ELF-1 (cell line): ENCODE data around the gene MEF2C.

Experiments
- DNase-seq: peaks from one replicate; pipeline ENCODE4 v3.0.0-alpha.2; 2016; ENCODE audit warnings: low read depth, low spot score

MEF2C gene

GRCh38 chr5:88829054-88829453, 53.9 kb downstream of the MEF2C start:
- DNase-seq, result no peak

DNA sequence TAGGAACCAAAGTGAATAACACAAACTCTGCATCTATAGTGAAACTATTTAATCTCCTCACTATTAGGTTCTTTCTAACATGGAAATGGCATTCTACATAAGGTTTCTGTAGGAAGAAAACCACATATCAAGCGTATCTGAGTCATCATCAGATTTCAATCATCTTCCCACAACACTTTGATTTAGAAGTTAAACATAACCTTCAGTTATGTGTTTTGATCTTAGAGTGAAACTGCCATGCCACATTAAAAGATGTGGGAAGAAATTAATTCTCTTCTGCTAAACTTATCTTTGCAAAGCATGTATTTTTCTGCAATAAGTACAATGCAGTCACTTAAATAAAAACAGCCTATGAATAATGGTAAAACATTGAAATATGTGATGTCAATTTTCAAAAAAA, 55.0 kb downstream of the MEF2C start:
- no peak for DNase-seq

DNA sequence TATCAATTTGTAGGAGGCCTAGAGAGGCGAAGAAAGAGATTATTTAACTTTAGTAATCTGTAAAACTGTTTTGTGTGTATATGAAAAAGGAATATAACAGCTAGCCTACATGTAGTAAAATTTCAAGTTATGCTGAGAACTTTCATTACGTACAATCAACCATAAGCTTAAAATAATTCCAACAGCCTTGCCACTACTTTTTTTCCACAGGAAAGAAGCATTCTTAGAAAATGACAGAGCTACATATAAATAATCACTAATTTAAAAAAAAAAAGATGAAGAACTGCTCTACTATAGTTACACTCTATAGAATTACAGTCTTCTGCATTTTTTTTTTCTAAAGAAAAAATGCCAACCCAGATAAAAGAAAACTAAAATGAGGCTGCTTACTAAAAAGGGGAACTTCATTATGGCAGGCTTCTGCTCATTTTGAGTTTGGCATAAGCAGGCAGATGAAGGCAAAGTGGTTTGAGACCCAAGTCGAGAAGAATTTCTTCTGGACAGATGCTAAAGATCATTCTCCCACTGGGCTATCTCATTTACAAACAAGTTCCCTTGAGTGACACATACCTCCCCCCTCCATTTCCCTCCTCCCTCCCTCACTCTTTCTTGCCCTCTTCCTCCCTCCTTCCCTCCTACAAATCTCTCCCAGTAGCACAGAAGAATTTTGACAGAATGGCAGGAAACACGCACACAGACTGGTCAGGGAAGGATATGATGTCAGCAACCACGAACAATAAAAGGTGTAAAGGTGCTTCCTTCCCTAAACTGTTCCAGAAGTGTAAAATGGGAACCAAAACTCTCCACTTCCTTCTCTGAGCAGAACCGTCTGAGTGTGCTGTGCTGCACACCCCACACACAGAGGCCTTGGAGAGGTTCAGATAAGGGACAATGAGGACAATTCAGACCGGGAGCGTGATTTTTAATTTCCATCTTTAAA, 56.1 kb downstream of the MEF2C start:
- no peak for DNase-seq

DNA sequence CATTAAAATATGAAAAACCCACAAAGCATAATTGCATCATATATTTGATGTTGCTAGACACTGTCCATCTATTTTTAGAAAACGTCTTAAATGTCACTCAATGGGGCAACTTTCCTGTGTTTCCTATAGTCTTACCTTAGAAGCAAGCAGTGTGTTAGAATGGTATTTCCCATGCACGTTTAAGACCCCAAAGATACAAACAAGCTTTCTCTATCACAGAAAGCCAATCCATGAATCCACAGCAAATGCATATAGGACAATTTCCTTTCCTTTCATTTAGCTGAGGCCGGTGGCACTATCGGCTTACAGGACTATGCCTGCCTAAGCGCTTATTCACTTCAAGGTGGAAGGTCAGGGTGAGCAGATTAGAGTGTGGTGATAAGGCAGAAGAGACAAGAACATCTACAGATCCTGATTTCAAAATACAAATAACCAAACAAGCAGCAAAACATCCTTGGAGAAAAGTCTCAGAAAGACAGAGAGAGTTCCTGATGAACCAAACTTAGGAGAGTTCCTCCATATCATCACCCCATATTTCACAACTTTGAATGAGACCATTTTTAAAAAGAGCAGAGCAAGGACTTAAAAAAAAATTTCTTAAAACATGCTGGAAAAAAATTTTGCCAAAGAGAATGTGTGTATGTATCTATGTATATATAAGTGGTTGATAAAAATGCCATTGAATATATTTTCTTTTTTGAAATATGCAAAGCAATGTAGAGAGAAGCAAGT, 57.2 kb downstream of the MEF2C start:
- DNase-seq, result no peak

DNA sequence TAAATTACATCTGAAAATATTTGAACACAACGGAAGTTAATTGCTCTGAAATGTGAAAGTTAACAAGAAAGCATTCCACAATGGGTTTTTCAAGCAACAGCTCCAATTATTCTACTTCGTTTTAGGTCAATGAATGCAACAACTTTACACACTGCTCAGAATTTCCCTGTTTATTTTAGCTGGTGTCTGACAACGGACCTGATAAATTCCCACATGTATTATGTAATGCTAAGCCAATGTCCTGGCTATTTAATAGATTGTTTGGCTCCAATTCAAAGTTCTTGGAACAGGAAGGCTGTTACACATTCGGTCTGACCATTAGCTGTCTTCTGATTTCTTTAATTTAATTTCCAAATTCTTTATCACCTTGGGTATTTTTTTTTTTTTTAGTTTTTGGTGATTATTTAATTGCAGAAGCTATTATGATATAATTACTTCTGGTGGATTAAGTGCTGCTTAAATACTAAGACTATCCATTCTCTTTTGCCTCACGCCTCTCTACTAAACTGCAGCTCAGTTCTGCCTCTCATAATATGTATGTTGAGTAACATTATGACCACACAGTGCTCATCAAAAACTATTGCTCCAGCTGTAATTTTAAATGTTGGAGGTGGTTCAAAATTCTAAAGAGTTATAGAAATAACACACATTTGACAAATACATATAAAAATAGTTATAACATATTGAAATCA, 57.9 kb downstream of the MEF2C start:
- DNase-seq, result no peak

DNA sequence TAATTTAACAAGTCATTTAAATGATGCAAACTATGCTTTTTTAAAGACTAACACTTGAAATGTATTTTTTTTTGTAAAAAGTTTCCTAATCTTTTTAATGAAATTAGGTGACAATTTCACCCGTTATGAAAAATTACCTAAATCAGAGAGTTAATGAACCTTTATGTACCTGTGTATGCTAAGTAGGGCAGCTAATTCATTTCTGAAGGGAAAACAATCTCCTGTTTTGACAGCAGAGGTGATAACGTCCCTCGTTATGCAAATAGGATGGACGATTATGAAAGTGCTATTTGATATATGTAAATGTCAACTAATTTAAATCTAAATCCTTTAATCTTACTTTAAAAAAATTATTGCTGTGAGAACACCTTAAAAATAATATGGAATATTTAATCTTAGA, 58.8 kb downstream of the MEF2C start:
- no peak for DNase-seq

DNA sequence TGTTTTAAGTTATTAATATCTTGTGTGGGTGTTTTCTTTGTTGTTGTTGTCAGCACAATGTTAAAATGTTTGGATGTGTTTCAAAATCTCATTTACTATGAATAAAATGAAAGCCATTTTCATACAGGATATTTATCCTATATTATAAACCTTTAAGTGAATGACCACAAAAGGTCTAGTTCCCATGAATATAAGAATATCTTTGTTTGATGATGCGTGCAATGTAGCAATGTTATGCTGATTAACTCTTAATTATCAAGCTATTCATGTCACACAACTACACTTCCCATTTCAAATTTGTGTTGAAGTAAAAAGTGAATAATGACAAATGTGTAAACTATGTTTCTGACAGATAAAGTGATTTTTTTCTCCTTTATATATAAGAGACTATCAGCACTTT, 59.8 kb downstream of the MEF2C start:
- DNase-seq, result no peak

DNA sequence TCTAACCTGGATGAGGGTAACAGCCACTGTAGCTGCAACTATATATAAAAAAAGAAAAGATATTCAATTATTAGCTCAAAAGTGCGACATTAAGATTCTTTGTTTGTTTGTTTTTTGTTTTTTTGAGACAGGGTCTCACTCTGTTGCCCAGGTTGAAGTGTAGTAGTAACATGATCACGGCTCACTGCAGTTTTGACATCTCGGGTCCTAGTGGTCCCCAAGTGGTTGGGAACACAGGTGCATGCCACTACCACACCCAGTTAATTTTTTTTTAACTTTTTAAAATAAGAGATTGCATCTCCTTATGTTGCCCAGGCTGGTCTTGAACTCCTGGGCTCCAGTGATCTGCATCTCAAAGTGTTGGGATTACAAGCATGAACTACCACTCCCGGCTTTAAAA, 61.8 kb downstream of the MEF2C start:
- no peak for DNase-seq

- no peak for DNase-seq
Measured at GRCh38 chr5:88820581-88820980, 62.4 kb downstream of the MEF2C start.

- DNase-seq, result no peak
Measured at GRCh38 chr5:88819301-88819999, 63.5 kb downstream of the MEF2C start.

DNA sequence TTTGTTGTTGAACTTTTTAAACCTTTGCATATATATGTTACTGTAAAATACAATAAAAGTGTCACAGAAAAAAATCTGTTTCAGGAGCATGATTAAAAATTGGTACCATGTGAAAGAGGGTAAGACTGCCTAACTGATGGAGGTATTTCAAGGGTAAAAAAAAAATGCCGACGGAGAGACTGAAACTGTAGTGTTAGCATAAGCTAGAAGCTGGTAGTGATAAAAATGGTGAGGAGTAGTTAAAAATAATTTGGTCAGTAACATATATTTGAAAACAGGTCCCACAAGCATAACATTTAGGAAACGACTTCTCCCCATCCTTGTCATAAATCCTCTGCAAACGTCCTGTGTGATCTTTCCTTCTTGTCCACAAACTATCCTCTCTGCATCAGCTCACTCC, 64.7 kb downstream of the MEF2C start:
- DNase-seq, result no peak

GRCh38 chr5:88816195-88816594, 66.8 kb downstream of the MEF2C start:
- DNase-seq, result no peak

DNA sequence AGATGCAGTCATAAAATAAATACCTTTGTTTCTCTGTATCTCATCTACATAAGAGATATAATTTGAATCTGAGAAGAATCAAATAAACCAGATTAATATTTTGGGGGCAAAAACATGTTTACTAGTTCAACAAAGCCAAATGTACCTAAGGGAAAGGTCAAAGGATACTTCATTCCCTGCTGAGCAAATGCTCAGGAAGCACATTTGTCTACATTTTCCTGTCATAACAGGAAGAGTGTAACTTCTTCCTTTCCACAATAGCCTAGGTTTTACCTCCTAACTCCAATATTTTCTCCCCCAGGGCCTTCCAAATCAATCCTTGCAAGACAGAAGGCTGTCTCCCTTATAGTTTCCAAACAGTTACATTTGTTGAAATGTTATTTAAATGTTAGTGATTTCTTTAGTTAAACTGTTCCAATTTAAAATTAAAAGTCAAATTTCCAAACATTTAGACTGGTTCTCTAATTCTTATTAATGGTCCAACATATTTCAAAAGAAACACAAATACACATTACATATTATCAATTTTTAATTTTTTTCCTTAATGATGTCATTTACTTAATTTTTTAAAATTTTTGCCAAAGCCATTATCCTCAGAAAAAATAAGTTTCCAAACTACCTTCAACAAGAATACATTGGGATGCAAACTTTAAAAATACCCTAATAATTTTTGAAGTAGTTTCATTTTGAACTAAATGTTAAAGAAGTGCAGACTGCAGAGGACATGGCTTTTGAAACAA, 67.8 kb downstream of the MEF2C start:
- DNase-seq, result no peak

DNA sequence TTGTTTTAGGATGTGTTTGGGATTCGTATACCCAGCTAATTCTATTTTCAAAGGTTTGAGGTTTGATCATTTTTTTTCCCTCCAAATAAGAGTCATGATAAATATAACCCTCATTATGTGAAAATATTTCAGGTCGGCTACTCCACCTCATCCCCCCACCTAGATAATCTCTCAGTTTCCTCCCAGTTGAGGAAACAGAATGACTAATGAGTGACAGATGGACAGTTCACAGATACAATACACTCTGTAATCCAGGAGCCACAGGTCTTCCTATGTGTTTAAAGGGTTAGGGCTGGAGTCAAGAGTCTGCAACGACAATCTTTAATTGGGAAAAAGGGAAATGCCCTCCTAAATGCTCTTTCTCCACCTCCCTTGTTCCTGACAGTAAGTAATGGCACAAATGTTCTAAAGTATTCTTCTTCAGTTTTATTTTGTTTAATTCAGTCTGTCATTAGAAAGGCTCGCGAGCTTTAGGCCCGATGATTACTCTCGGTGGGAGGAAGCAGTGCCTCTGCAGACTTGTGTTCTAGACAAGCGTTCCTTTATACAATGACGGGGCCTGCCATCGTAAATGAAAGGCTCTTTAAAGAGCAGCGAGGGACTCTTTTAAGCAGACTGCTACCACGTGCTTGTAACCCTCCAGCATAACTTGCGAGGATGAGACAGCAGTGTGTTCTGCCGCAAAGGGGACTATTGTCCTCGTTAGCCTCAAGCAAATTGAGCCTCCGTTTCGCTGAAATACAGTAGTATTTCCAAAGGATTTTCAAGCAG, 69.0 kb downstream of the MEF2C start:
- peak; percentile 37 for DNase-seq

- DNase-seq, result no peak
Measured at GRCh38 chr5:88813244-88813643, 69.7 kb downstream of the MEF2C start.

DNA sequence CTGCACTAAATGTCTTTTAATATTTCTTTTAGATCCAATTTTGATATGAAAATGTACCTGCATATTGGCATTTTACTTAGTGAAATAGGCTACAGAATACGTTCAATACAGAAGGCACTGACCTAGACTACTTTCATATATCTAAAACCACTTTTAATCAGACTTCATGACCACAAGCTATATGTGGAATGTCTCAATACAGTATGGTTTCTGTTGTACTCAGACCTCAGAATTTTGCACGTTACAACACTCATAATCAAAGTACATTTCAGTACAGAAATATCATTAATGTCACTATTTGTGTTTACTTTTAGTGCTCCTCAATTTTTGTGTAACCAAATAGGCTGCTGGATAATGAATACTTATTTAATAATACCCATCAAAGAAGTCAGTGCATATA, 74.8 kb downstream of the MEF2C start:
- no peak for DNase-seq

DNA sequence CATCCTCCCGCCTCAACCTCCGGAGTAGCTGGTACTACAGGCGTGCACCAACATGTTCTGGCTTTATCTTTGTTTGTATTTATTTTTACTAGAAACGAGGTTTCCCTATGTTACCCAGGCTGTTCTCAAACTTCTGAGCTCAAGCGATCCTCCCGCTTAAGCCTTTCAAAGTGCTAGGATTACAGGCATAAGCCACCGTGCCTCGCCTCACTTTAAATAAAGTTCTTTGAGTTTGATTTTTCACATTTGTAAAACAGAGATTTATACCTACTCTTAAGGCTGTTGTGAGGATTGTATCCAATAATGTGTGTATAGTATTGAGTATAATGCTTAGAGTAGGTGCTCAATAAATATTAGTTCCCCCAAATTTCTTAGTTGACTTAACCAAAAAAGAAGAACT, 75.7 kb downstream of the MEF2C start:
- DNase-seq, result no peak

DNA sequence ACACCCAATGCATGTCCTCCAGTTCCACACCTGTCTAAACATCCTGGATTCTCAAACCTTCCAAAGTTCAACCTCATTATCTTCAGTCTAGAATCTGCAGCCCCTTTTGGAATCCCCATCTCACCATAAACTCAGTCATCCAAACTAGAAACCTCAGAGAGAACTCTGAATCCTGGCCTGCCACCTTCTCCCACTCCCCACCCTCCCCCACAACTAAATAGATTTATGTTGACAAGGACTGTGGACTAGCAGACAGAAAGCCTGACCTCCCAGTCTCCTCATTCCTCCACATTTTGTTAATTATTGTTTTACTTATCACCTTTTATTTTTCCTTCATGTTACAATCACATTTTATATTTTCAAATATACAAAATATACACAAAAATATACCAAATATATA, 76.6 kb downstream of the MEF2C start:
- DNase-seq, result no peak

- no peak for DNase-seq
Measured at GRCh38 chr5:88805151-88805784, 77.7 kb downstream of the MEF2C start.

- no peak for DNase-seq
Measured at GRCh38 chr5:88804444-88804843, 78.5 kb downstream of the MEF2C start.
